H1 (cell line): Measurements from ENCODE around the gene YIPF3. TPM values are rescaled to one million over a fixed set of nuclear protein-coding genes. Genes with fewer than 3 reads are reported as not detected.

Source experiments
- CTCF ChIA-PET: fragments of 300-600 bp; sonication (Branson Sonifier 250); formaldehyde crosslinking; loops from one replicate; lab custom pipeline; 2021; ENCODE audit not compliant: partially characterized antibody; lab: Charles Lee
- POLR2A ChIA-PET: fragments of 300-600 bp; sonication (Branson Sonifier 250); formaldehyde crosslinking; loops from one replicate; lab custom pipeline; 2021; ENCODE audit warnings: inconsistent platforms; ENCODE audit not compliant: partially characterized antibody; lab: Charles Lee
- DNase-seq, 2 experiments: peaks; one replicate each; pipeline versions ENCODE4 v3.0.0 to v3.0.0-alpha.2; 2010 to 2022; ENCODE audit warnings: low spot score in 2 of 2, low read depth in 1 of 2, mixed read lengths in 1 of 2
- FAIRE-seq: peaks from 2 replicates; lab custom pipeline; 2011; peaks lifted over from hg19 to GRCh38; lab: Jason Lieb, UNC
- H2AFZ ChIP-seq: 2 replicates; pipeline ENCODE4 v1.8.1; 2012; ENCODE audit warnings: low read length, inconsistent platforms
- H2AK5ac ChIP-seq: 2 replicates; pipeline ENCODE4 v1.6.1; 2013; ENCODE audit warnings: low read depth, low read length
- H2BK120ac ChIP-seq: replicated peaks from 2 replicates; pipeline ENCODE3; 2013; ENCODE audit warnings: low read depth, low read length, inconsistent platforms
- H2BK12ac ChIP-seq: 2 replicates; pipeline ENCODE4 v1.6.1; 2013; ENCODE audit warnings: low read depth, low read length
- H2BK15ac ChIP-seq: 2 replicates; pipeline ENCODE4 v1.6.1; 2013; ENCODE audit warnings: low read length
- H2BK20ac ChIP-seq: 2 replicates; pipeline ENCODE4 v1.6.1; 2013; ENCODE audit warnings: low read length
- H2BK5ac ChIP-seq: 2 replicates; pipeline ENCODE4 v1.6.1; 2013; ENCODE audit warnings: low read depth, low read length
- H3K14ac ChIP-seq: 2 replicates; pipeline ENCODE4 v1.6.1; 2013; ENCODE audit warnings: inconsistent platforms; ENCODE audit not compliant: insufficient read length
- H3K18ac ChIP-seq: 2 replicates; pipeline ENCODE4 v1.6.1; 2013; ENCODE audit warnings: low read length; ENCODE audit errors: extremely low read depth
- H3K23ac ChIP-seq: 2 replicates; pipeline ENCODE4 v1.6.1; 2013; ENCODE audit warnings: inconsistent platforms; ENCODE audit not compliant: insufficient read length
- H3K23me2 ChIP-seq: 2 replicates; pipeline ENCODE4 v1.6.1; 2013; ENCODE audit warnings: low read depth, low read length
- H3K27ac ChIP-seq: 2 replicates; pipeline ENCODE4 v1.6.1; 2011; ENCODE audit warnings: low read depth, low read length, inconsistent platforms
- H3K27me3 ChIP-seq, 4 experiments: replicated peaks in 1 of 4; 1 replicate in 1 of 4; 2 replicates in 3 of 4; pipeline versions ENCODE4 v1.6.1 to v1.8.1; 2011 to 2013; ENCODE audit warnings: low read length in 3 of 4, mild to moderate bottlenecking in 3 of 4, inconsistent platforms in 2 of 4, mixed read lengths in 2 of 4, moderate library complexity in 1 of 4; ENCODE audit not compliant: control insufficient read depth in 3 of 4, insufficient read depth in 3 of 4; ENCODE audit errors: extremely low read depth in 1 of 4
- H3K36me3 ChIP-seq, 4 experiments: 2 replicates each; pipeline versions ENCODE4 v1.6.1 to v1.8.1; 2011 to 2013; ENCODE audit warnings: mild to moderate bottlenecking in 4 of 4, low read length in 3 of 4, moderate library complexity in 2 of 4, control low read depth in 1 of 4, inconsistent platforms in 1 of 4; ENCODE audit not compliant: insufficient read depth in 4 of 4, control insufficient read depth in 2 of 4
- H3K4ac ChIP-seq: replicated peaks from 2 replicates; pipeline ENCODE3; 2013; ENCODE audit warnings: low read length, low read depth, mixed read lengths, inconsistent platforms; ENCODE audit not compliant: insufficient read length
- H3K4me1 ChIP-seq, 4 experiments: replicated peaks in 1 of 4; 1 replicate in 1 of 4; 2 replicates in 3 of 4; pipeline versions ENCODE4 v1.6.1 to v1.8.1; 2011 to 2013; ENCODE audit warnings: low read length in 3 of 4, inconsistent platforms in 2 of 4, mixed read lengths in 1 of 4; ENCODE audit not compliant: insufficient read depth in 4 of 4, control insufficient read depth in 3 of 4
- H3K4me2 ChIP-seq, 2 experiments: 2 replicates each; pipeline versions ENCODE4 v1.6.1 to v1.8.1; 2011 to 2013; ENCODE audit warnings: low read depth in 2 of 2, low read length in 2 of 2, control low read depth in 1 of 2, inconsistent platforms in 1 of 2, mild to moderate bottlenecking in 1 of 2; ENCODE audit not compliant: insufficient read depth in 1 of 2
- H3K4me3 ChIP-seq, 4 experiments: fragments of 200-600, 300-600 bp in 1 of 4; sonication (generic), shearing (Covaris generic), sonication (Bioruptor Twin) in 1 of 4; 2 replicates each; pipeline versions ENCODE4 v1.5.1 to v1.8.1; 2011 to 2016; ENCODE audit warnings: low read length in 4 of 4, low read depth in 3 of 4, control low read depth in 2 of 4, inconsistent platforms in 2 of 4, mild to moderate bottlenecking in 2 of 4, mixed read lengths in 1 of 4, moderate library complexity in 1 of 4; ENCODE audit not compliant: insufficient read depth in 2 of 4; ENCODE audit errors: extremely low read depth in 1 of 4
- H3K56ac ChIP-seq: replicated peaks from 2 replicates; pipeline ENCODE3; 2013; ENCODE audit warnings: low read depth, mild to moderate bottlenecking, mixed read lengths, low read length, inconsistent platforms; ENCODE audit not compliant: insufficient read length
- H3K79me1 ChIP-seq: 2 replicates; pipeline ENCODE4 v1.6.1; 2013; ENCODE audit warnings: low read depth, low read length, control low read depth
- H3K79me2 ChIP-seq, 2 experiments: 2 replicates each; pipeline versions ENCODE4 v1.6.1 to v1.8.1; 2012 to 2013; ENCODE audit warnings: low read length in 2 of 2, mild to moderate bottlenecking in 2 of 2, inconsistent platforms in 1 of 2; ENCODE audit not compliant: insufficient read depth in 2 of 2, control insufficient read depth in 1 of 2
- H3K9ac ChIP-seq, 4 experiments: replicated peaks in 1 of 4; 1 replicate in 1 of 4; 2 replicates in 3 of 4; pipeline versions ENCODE4 v1.6.1 to v1.8.1; 2011 to 2013; ENCODE audit warnings: low read depth in 3 of 4, low read length in 3 of 4, control low read depth in 2 of 4, mild to moderate bottlenecking in 2 of 4, moderate library complexity in 2 of 4, inconsistent platforms in 1 of 4; ENCODE audit errors: extremely low read depth in 1 of 4
- H3K9me3 ChIP-seq, 2 experiments: 2 replicates each; pipeline versions ENCODE4 v1.6.1 to v1.8.1; 2012 to 2013; ENCODE audit warnings: mild to moderate bottlenecking in 2 of 2, moderate library complexity in 2 of 2, control low read depth in 1 of 2, inconsistent platforms in 1 of 2, low read depth in 1 of 2, low read length in 1 of 2, mixed read lengths in 1 of 2; ENCODE audit not compliant: insufficient read depth in 2 of 2
- H4K20me1 ChIP-seq, 2 experiments: replicated peaks in 1 of 2; 2 replicates each; pipeline versions ENCODE3 to v1.8.1; 2011 to 2013; ENCODE audit warnings: inconsistent platforms in 2 of 2, low read length in 2 of 2, mild to moderate bottlenecking in 1 of 2; ENCODE audit not compliant: insufficient read depth in 2 of 2, control insufficient read depth in 1 of 2
- H4K5ac ChIP-seq: 2 replicates; pipeline ENCODE4 v1.6.1; 2013; ENCODE audit warnings: low read length, low read depth, mixed read lengths, inconsistent platforms; ENCODE audit not compliant: insufficient read length
- H4K8ac ChIP-seq: 2 replicates; pipeline ENCODE4 v1.8.0; 2013; ENCODE audit warnings: mild to moderate bottlenecking, moderate library complexity, low read length, inconsistent platforms; ENCODE audit not compliant: insufficient read depth; ENCODE audit errors: extremely low read depth
- H4K91ac ChIP-seq: replicated peaks from 2 replicates; pipeline ENCODE3; 2013; ENCODE audit warnings: low read length, mixed read lengths, inconsistent platforms; ENCODE audit not compliant: insufficient read length
- RNF2 ChIP-seq: fragments of 200-900, 300-1000 bp; sonication (generic); IDR thresholded peaks from 2 replicates; pipeline ENCODE4 v1.7.1; 2016; ENCODE audit warnings: borderline replicate concordance, low read depth, mild to moderate bottlenecking, antibody characterized with exemption, low read length; ENCODE audit not compliant: poor library complexity, severe bottlenecking; ENCODE audit errors: missing control alignments
- WGBS, 2 experiments: shearing (Covaris generic) in 1 of 2; methylation state at CpG; one replicate each; pipeline versions ENCODE4 v1.1.6 to v1.1.7; 2013 to 2015; ENCODE audit warnings: low lambda C conversion rate in 2 of 2, mixed read lengths in 2 of 2, inconsistent platforms in 1 of 2, low coverage in 1 of 2, missing lambda C conversion rate in 1 of 2; ENCODE audit not compliant: insufficient replicate concordance in 2 of 2, insufficient coverage in 1 of 2, insufficient read length in 1 of 2; ENCODE audit errors: extremely low coverage in 1 of 2, missing lambda C conversion rate in 1 of 2; 5-methylcytosine and 5-hydroxymethylcytosine counted together
- polyA plus RNA-seq, 7 experiments: library from polyadenylated mRNA; depleted of rRNA in 3 of 7; stranded (reverse) in 5 of 7; unstranded in 2 of 7; fragments of >200 nt in 5 of 7; fragments of 200-250 nt in 2 of 7; gene quantifications; 1 replicate in 5 of 7; 2 replicates in 1 of 7; 4 replicates in 1 of 7; pipeline versions ENCODE4 v1.2.1 to v1.2.3, GENCODE V29; 2011 to 2013; ENCODE audit warnings: missing spikeins in 2 of 7, mixed read lengths in 2 of 7
- total RNA-seq: library from RNA; stranded (reverse); fragmentation: NEBNext Ultra II Directional; extraction: Animal tissue kit (Norgen Biotek cat#: 25700); gene quantifications from 2 replicates; pipeline ENCODE4 v1.2.1, GENCODE V29; 2021

Gene YIPF3
- total and polyA plus RNA-seq, 2 of the 8 experiments (the other 6 are each of a cell fraction or from before 2014, with no cell fraction given) = 77.2 to 225 TPM

DNA sequence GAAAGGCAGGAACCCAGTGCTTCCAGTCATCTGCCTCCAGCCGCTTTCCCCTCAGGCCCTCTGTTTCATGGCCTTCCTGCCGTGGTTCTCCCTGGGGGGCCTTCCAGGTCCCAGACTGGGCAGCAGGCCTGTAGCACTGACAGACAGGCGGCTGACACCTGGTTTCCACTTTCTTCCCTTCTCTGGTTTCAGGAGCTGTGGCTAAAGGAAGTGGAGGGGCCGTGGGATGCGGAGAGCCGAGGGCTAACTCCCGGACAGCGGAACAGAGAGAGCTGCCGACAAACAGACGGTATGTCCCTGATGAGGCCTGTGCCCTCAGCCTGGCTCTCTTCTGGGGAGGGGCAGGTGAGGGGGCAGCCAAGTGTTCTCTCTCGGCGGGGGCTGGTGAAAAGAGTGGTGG, 19.0 kb downstream of the YIPF3 start:
- no peaks in the 10 kb centered on the region for H3K9me3 ChIP-seq
- FAIRE-seq (no peak), DNase-seq (no peak)
- ChIA-PET POLR2A (interaction anchor here (0.8 to 5.6 kb wide), 5 partner anchors 8 to 42 kb away, joined by 3 to 27 read pairs (median 6); partner anchors contain the start of genes DLK2 and LRRC73), CTCF (interaction anchor here (0.6 to 32.9 kb wide), 13 partner anchors 3 to 268 kb away, joined by 3 to 536 read pairs (median 4); partner anchors contain the start of genes DLK2, DNPH1, LRRC73 and TJAP1)
- no peak overlapping the region for H2AFZ ChIP-seq
- H3K9ac ChIP-seq = no peak overlapping the region
- H4K20me1 ChIP-seq = peaks cover 6 to 19% of the 10 kb centered on the region in 2 experiments
- H2BK15ac ChIP-seq = no peak overlapping the region
- H3K23ac ChIP-seq = no peak overlapping the region
- H2AK5ac ChIP-seq = no peak overlapping the region
- no peak overlapping the region for H3K4ac ChIP-seq
- no peak for TF ChIP-seq RNF2
- H3K14ac ChIP-seq = no peak overlapping the region
- no peak overlapping the region for H2BK120ac ChIP-seq
- H3K56ac ChIP-seq = no peak overlapping the region
- H4K91ac ChIP-seq = no peak overlapping the region
- 80% methylated on average over 7 of the region's 12 CpGs; no CpG with 5 or more reads in 1 of the 2 experiments for WGBS, 2 experiments
- H2BK12ac ChIP-seq = no peak overlapping the region
- no peak overlapping the region for H2BK20ac ChIP-seq
- H3K4me2 ChIP-seq = no peak overlapping the region
- H3K18ac ChIP-seq = no peak overlapping the region
- H3K4me1 ChIP-seq = peaks cover 4 to 12% (median 8%) of the 10 kb centered on the region in 4 experiments
- no peaks in the 10 kb centered on the region for H3K23me2 ChIP-seq
- no peak overlapping the region for H4K5ac ChIP-seq
- no peak overlapping the region for H3K4me3 ChIP-seq
- no peak overlapping the region for H4K8ac ChIP-seq
- H2BK5ac ChIP-seq = no peak overlapping the region
- peaks cover 11% of the 10 kb centered on the region; the same call in 1 of the 2 replicates for H3K79me1 ChIP-seq
- H3K36me3 ChIP-seq = peaks cover 14 to 36% (median 28%) of the 10 kb centered on the region in 4 experiments; a peak in 7 of 8 replicates
- no peaks in the 10 kb centered on the region for H3K27me3 ChIP-seq
- no peak overlapping the region for H3K27ac ChIP-seq
- H3K79me2 ChIP-seq = peaks cover 4 to 29% of the 10 kb centered on the region in 2 experiments; a peak in 3 of 4 replicates
